Measurements from ENCODE around the gene CPSF4L.

DNA sequence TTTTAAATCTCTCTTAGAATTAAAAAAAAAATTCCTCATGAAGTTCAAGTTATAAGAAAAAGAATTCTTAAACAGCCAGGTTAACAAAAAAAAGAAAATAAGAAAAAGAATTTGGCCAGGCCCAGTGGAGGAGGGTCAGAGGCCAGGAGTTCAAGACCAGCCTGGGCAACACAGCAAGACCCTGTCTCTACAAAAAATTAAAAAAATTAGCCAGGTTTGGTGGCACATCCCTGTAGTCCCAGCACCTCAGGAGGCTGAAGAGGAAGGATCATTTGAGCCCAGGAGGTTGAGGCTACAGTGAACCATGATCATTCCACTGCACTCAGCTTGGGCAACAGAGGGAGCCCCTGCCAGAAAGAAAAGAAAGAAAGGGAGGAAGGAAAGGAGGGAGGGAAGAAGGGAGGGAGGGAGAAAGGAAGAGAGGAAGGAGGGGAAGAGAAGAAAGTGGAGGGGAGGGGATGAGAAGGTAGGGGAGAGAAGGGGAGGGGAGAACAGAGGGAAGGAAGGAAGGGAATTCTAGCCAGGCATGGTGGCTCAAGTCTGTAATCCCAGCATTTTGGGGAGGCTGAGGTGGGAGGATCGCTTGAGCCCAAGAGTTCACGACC, 38.0 kb downstream of the CPSF4L start:
- TF ChIP-seq, protein P1, sequence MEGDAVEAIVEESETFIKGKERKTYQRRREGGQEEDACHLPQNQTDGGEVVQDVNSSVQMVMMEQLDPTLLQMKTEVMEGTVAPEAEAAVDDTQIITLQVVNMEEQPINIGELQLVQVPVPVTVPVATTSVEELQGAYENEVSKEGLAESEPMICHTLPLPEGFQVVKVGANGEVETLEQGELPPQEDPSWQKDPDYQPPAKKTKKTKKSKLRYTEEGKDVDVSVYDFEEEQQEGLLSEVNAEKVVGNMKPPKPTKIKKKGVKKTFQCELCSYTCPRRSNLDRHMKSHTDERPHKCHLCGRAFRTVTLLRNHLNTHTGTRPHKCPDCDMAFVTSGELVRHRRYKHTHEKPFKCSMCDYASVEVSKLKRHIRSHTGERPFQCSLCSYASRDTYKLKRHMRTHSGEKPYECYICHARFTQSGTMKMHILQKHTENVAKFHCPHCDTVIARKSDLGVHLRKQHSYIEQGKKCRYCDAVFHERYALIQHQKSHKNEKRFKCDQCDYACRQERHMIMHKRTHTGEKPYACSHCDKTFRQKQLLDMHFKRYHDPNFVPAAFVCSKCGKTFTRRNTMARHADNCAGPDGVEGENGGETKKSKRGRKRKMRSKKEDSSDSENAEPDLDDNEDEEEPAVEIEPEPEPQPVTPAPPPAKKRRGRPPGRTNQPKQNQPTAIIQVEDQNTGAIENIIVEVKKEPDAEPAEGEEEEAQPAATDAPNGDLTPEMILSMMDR (IDR thresholded peaks at IDR 0.05; ENCODE audit: low read depth, low read length) = no peak
- TF ChIP-seq POLR2A (IDR thresholded peaks at IDR 0.05; ENCODE audit: extremely low read depth, insufficient read length) = no peak
- TF ChIP-seq, protein P2, sequence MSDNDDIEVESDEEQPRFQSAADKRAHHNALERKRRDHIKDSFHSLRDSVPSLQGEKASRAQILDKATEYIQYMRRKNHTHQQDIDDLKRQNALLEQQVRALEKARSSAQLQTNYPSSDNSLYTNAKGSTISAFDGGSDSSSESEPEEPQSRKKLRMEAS (IDR thresholded peaks at IDR 0.05; ENCODE audit: low read depth, low read length) = no peak

All from NB4 (cell line).